GM21529 (cell line): ENCODE data around the gene HLA-A.
"Not testable (repeated sequence)": the region's sequence is repeated elsewhere in the genome, so short reads cannot be mapped to it uniquely, and the experiment has no call there.

Experiments
- ATAC-seq: cut with Tn5 transposase; IDR thresholded peaks from one replicate; pipeline ENCODE4 v1.9.1; 2021; ENCODE audit not compliant: unreplicated experiment

Gene HLA-A

DNA sequence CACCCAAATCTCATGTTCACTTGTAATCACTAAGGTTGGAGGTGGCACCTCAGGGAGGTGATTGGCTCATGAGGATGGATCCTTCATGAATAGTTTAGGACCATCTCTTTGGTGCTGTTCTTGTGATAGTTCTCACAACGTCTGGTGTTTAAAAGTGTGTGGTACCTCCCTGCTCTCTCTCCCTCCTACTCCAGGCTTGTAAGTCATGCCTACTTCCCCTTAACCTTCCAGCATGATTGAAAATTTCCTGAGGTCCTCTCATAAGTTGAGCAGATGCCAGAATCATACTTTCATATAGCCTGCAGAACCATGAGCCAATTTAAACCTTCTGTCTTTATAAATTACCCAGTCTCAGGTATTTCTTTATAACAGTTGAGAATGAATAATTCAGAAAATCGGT is 16.6 kb downstream of the HLA-A start:
- ATAC-seq: no peak

DNA sequence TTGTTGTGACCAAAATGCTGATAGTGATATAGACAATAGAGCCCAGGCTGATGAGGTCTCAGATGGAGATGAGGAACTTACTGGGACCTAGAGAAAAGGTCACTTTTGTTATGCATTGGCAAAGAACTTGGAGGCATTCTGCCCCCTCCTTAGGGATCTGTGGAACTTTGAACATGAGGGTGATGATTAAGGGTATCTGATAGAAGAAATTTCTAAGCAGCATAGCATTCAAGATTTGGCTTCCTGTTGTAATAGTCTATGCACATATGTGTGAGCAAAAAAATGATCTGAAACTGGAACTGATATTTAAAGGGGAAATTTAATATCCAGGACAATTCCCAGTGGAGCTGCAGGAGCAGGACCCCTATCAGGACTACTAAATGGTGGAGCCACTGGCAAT is 17.1 kb downstream of the HLA-A start:
- no peak for ATAC-seq

DNA sequence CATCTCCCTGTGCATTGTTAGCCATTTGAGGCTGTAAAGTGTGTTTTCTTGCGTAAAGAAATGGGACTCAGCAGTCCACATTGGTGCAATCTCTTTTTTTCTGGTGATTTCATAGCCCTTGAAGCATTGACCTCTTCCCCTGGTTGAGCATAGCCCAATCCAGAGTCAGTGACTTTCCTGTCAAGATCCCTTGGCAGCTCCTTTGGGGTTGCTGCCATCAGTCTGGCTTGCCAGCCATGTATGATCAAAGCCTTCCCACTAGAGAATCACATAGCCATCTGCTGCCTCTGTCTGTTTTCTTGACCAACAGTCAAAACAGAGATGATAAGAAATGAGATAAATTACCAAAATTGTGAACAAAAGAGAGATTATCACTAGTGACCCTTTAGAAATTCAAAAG is 19.6 kb downstream of the HLA-A start:
- no peak for ATAC-seq

DNA sequence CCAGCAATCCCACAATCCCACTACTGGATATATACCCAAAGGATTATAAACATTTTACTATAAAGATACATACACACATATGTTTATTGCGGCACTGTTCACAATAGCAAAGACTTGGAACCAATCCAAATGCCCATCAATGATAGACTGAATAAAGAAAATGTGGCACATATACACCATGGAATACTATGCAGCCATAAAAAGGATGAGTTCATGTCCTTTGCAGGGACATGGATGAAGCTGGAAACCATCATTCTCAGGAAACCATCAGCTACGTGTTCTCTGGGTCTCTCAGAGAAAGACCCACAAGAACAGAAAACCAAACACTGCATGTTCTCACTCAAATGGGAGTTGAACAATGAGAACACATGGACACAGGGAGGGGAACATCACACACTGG is 21.4 kb downstream of the HLA-A start:
- not testable (repeated sequence) for ATAC-seq

DNA sequence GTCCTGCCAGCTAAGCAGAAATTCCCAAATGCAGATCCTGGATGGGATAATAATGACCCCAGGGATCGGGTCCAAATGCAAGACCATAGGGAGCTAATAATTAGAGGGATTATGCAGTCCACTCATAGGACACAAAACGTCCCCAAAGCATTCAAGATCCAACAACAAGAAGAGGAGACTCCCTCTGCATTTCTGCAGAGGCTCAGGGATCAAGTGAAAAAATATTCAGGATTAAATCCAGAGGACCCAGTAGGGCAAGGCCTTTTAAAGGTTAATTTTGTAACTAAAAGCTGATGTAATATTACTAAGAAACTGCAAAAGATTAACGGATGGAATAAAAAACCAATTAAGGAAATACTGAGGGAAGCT is 22.2 kb downstream of the HLA-A start:
- no peak for ATAC-seq

DNA sequence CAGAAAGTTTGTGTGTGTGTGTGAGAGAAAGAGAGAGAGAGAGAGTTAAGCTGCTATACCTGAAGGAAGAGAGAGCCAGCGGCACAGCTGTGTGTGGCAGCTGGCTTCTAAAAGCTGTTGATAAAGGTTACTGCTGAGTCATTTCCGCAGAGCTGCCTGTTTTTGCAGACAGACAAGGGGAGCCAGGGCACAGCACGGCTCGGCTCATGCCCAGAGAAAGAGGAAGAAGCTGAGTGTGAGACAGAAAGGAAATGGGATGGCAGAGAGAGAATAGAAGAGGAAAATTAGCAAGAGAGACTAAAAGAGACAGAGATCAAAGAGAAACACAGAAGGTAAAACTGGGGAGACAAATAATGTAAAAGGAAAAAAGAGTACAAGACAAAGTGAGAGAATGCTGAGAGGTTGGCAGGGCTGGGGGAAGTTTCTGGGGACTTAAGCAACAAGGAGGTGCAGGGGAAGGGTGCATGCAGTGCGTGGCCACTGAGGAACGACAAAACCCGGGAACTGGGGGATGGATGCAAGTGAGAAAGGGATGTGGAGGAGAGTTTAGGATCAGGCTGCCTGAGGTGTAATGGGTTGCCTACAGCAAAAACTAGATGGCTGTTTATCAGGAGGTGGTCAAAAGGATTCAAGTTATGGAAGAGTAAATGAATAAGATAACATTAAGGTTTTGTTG is 22.7 kb downstream of the HLA-A start:
- ATAC-seq: peak; percentile 98

DNA sequence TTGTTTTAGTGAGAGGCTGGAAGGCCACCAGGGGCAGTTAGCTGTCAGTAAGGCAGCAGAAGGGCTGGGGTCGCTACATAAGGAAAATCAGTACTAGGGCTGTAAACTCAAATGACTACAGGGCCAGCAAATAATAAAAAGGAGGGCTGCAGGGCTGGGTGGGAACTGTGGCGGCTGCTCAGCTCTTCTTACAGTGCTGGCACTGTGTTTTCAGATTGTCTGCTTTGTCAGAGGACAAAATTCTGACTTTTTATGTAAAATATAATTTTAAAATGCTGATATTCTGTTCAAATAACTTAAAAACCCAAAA is 23.2 kb downstream of the HLA-A start:
- no peak for ATAC-seq

DNA sequence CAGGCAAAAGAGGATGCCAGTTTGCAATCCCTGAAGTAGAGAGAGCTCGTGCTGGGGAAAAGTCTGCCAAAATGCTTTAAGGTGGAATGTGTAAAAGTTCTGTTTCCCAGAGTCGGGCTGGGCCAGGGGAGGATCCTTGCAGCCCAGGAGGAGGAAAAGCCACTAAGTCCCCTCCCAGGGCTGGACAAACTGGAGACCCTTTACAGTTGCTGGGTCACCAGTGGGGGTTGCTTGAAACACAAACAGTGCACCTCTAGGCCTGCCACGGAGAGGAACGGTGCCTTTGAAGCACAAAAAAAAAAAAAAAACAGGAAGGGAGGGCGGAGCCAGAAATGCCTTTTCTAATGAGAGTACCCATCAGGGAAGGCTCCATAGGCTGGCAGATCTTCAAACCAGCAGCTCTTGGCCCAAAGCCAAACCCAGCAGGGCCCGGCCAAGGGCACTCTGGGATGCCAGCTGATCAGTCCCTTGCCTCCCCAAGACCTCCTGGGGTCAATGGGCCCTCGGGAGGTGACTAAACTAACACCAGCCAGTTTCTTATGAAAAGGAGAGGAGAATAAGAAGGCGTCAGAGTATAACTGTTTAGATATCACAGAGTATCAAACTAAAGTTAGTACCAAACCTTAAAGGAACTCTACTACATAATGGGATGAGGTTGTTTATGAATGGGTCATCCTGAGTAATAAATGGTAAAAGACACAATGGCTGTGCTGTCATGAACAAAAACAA is 23.7 kb downstream of the HLA-A start:
- no peak for ATAC-seq

DNA sequence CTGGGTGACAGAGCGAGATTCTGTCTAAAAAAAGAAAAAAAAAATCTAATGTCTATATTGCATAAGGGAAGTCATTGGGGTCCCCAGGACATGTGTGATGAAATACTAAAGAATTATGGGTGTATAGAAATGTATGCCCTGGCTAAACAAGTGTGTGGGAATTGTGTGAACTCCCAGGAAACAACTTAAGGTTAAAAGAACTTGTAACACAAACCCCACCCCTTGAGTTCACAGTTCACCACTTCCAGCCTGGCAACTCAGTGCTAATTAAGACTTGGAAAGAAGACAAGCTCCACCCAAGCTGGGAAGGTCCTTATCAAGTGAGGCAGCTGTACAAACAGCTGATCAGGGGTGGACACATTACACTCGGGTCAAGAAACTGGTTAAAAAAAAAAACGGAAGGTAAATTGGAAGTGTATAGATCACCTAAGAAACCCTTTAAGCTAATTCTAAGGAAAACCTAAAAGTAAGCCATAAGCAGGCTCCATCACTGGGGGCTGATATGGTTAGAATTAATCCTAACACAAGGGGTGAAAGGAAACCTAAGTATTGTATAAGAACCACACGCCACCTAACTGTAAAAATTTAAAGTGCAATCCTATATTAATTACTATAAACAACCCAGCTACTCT is 25.2 kb downstream of the HLA-A start:
- no peak for ATAC-seq

DNA sequence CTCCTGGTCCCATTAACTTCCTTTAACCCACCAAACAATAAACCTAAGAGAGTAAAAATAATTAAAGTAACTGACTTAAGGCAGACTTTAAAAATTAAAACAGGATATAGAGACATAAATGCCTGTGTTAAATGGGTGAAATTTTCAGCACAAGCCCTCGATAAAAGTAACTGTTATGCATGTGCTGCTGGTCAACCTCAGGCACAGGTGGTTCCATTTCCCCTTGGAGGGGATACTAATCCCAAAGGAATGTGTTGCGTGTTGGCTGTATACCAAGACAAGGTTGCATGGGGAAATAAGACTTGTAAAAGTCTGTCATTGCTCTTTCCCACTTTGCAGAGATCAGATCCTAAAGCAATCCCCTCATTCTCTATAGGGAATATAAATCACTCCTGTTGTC is 25.8 kb downstream of the HLA-A start:
- ATAC-seq: no peak

DNA sequence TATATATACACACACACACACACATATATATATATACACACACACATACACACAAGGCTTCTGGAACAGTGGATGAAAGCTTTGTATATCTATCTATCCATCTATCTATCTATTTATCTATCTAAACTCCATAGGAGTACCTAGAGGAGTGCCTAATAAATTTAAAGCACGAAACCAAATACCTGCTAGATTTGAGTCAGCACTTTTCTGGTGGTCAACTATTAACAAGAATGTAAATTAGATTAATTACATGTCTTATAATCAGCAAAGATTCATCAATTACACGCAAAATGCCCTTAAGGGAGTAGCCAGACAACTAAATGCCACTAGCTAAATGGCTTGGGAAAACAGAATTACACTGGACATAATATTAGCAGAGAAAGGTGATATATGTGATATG is 26.6 kb downstream of the HLA-A start:
- no peak for ATAC-seq

DNA sequence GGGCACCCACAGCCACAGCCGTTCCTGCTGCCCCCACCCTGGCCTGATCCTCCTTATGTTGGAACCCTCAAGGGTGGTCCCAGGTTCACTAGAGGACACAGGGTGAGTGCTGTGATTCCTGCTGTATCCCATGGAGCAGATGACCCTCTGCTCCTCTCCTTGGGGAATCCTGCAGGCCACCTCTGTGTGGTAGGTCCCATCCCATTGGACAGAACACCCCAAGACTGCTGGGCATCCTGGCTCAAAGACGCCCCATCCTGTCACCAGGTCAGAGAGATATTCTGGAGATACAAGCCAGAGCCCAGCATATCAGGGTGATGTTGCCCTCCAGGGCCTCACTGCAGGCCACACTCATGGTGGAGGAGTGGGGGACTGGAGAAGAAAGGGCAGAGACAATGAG is 28.4 kb downstream of the HLA-A start:
- no peak for ATAC-seq

DNA sequence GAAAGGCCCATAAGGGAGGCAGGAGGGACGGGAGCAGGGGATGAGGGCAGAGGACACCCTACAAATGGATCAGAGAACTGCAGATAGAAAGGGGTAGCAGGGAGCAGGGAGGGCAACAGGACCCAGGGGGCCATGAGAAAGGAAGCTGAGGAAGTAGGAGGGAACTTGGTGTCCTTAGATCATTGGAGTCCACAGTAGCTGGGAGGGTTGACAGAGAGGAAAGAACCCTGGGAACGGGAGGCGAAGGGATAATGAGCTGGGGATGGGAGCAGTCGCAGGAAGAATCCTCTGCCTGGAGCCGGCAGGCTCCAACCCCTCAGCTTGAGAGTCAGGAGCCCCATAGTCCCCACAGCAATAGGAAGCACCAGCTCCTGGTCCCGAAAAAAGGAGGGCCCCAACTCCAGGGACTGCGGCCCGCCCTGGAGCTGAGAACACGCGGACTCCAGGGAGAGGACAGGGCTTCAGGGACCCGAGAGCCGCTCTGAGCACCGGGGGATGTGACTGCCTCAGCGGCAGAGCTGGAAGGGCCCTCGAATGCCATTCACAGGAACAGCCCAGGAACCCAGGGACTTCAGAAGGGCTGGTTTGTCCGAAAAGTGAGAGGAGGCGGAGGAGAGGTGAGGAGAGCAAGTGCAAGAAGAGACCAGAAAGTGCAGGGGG is 32.7 kb downstream of the HLA-A start:
- ATAC-seq: no peak

DNA sequence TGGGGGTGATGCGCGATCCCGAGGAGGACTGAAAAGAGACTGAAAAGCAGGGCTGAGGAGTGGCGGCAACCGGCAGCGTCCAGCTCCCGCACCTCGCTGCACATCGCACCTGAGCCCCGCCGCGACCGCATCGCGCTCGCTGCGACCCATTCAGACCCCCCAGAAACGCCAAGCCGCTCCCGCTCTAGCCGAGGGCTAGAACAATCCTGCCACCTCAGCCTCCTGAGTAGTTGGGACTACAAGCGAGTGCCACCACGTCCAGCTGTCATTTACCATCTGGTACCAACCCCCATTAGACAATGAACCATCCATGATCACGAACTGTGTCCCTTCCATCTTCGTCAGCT is 33.2 kb downstream of the HLA-A start:
- ATAC-seq: no peak

DNA sequence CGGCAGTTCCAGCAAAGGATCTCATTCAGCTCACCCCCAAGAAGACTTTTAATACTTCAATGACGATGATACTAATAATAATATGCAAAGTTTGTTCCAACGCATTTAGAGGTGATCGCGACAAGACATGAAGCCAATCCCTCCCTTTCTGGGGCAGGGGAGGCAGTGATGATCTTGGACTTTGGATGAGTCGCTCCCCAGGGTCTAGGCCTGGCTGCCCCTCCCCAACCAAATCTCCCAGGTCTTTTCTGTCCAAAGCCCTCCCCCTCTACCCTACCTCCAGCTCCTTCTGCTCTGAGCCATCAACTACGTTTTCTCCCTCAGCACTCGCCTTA is 33.9 kb downstream of the HLA-A start:
- no peak for ATAC-seq

DNA sequence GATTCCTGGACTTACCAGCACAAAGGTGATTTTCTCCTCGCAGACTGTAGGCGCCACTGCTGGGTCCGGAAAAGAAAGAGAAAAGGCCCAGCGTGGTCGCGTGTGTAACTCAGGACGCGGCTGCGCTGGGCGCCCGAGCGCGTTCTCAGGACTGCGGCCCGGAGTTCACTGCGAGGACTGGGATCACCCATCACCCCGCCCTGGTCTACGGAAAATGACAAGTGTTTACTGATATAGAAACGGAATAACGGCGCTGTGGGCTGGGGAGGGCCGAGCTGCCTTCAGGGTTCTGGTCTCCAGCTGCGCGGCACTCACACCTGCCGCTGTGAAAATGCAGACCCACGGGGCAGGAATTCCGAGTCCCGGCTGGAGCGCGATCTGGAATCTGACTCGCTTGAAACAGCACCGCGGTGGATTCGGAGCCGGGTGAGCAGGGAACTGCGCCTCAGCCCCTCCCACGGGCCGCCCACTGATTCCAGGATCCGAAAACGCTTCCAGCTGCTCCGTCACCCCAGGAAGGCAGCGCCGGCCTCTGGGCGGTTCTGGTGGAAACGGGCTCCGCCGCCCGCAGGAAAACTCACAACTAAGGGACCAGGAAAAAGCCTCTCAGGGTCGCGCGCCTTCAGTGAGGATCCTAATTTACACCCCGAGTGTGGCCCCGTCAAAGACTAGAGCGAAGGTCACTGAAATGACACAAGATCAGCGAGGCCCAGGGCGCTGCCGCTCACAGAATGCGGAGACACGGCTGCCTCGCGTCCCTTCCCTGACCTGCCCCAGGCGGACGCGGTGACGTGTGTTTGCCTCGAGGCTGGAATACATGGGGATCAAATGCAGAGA is 34.5 kb downstream of the HLA-A start:
- ATAC-seq: peak; percentile 73

DNA sequence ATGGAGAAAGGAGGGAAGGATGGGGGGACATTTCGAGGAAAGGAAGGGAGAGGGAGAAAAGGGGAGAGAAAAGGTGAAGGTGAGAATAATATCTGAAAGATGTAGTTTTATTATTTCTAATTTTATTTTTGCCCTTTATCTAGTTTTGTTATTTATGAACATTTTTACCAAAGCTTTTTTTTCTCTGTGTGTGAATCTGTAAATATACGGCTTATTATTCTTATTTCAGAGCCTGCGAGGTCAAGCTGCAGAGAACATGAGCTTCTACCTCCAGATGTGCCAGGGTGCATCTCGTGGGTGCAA is 35.0 kb downstream of the HLA-A start:
- ATAC-seq: no peak

DNA sequence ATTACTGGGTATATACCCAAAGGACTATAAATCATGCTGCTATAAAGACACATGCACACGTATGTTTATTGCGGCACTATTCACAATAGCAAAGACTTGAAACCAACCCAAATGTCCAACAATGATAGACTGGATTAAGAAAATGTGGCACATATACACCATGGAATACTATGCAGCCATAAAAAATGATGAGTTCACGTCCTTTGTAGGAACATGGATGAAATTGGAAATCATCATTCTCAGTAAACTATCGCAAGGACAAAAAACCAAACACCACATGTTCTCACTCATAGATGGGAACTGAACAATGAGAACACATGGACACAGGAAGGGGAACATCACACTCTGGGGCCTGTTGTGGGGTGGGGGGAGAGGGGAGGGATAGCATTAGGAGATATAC is 37.7 kb downstream of the HLA-A start:
- ATAC-seq: not testable (repeated sequence)

DNA sequence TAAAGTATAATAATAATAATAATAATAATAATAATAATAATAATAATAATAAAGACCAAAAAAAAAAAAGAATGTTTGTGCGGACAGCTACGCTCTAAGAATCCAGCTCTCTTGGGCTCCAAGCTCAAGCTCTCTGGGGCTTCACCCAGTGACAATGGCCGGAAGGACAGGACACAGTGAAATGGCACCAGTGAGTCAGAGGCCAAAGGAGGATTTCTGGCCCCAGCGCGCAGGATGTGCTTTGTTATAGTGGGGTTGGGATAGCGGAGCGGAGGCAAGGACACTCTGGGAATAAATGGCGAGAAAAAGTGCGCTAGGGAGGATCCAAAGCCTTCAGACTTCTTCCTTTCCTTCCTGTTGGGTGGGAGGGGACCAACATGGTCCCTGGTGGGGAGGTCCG is 38.2 kb downstream of the HLA-A start:
- no peak for ATAC-seq

DNA sequence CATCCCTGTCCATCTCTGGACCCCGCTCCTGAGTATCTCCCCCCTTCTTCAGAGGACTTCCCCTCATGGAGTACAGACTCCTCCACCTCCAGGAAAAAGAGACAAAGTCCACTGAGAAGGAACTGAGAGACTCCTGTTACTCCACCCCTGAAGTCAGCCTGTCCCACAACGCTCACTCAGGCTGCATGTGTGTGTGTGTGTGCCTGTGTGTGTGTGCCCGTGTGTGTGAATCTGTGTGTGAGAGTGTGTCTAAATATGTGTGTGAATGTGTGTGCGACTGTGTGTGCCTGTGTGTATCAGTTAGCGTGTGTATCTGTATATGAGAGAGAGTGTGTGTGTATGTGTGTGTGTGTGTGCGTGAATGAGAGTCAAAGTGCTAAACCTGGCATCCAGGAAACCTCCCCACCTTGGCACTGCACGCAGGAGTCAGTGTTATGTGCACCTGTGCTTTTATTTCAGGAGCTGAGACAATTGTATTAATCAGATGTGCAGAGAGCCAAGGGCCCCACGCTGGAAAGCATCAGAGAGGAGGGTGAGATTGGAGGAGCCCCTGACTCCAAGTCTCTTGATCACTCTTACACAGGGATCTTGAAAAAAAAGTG is 39.0 kb downstream of the HLA-A start:
- ATAC-seq: no peak

DNA sequence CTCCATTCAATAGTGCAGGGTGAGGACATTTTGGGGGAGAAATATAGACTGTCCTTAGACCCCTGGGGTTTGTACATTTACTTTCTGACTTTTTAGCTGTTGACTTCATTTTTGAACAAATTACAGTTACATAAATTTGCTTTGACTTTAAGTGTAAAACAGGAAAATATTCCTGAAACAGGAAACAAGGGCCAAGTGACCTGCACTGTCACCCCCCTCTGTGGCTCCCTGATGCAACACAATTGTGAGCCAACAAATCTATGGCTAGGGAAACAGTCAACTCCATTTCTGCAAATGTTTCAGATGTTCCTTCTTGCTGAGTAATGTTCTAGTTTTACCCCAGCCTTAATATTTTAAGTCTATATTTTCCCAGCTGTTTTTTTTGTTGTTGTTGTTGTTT is 39.8 kb downstream of the HLA-A start:
- ATAC-seq: no peak
